ENCODE results near the gene RPL12.

DNA sequence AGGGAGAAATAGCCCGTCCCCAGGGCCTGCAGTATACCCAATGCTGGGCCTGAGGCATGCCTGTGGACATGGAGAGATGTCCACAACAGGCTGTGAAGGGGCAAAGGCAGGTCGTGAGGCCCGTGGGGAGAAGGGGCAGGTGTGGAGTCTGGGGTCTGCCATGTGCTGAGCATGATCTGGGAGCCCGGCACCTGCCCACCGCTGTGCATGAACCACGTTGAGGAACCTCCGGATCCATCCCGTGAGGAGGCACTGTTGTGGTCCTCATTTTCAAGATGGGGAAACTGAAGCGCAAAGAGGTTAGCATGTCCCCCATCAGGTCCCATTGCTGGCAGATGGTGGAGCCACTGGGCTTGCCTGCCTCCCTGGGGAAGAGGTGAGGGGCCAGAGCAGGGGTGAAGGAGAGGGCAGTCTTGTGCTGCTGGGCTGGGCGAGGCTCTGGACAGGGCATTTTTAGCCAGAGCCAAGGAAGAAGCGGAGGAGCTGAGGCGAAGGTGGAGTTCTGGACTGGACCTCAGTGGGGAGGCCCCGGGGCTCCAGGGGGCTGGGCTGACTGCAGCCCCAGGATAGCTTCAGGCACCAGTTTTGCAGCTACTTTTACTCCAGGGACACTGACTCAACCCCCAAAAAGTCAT is 46.6 kb upstream of the RPL12 start:
- TF ChIP-seq TAF1 (IDR thresholded peaks at IDR 0.05; ENCODE audit: borderline replicate concordance, low read depth, low read length) = no peak
- no peak for TF ChIP-seq POLR2AphosphoS5 (IDR thresholded peaks at IDR 0.05; ENCODE audit: low read depth, low read length)
- TF ChIP-seq POLR2A (IDR thresholded peaks at IDR 0.05; ENCODE audit: low read depth, low read length) = no peak
